ENCODE data around the gene KCNN3. TPM values are rescaled to one million over a fixed set of nuclear protein-coding genes. Genes with fewer than 3 reads are reported as not detected.

KCNN3 gene
- total and polyA plus RNA-seq, 2 donors (not counting 1 experiment from before 2014, with no cell fraction given), result 0.17 to 0.82 TPM

- Histone ChIP-seq H3K4me2 (replicated peaks; ENCODE audit: low read depth, low read length, poor library complexity, severe bottlenecking) (no peak overlapping the region), H3K9me3 (ENCODE audit: control extremely low read depth in 1 of 3, control insufficient read depth in 2 of 3, insufficient read depth in 1 of 3, low read length in 2 of 3) (no peaks in the 10 kb centered on the region), H3K4me1 (ENCODE audit: control insufficient read depth in 2 of 2, insufficient read depth in 2 of 2, low read length in 2 of 2) (no peaks in the 10 kb centered on the region), H2AFZ (ENCODE audit: insufficient read depth, low read depth, low read length, poor library complexity, severe bottlenecking) (no peak overlapping the region), H4K20me1 (ENCODE audit: control insufficient read depth, insufficient read depth, low read length, poor library complexity, severe bottlenecking) (no peaks in the 10 kb centered on the region), H3K4me3 (ENCODE audit: control extremely low read depth in 1 of 5, extremely low read depth in 1 of 5, insufficient read depth in 1 of 5, low read depth in 2 of 5, low read length in 4 of 5) (no peak overlapping the region), H3K36me3 (replicated peaks in 1 of 2; ENCODE audit: control extremely low read depth in 1 of 2, control insufficient read depth in 1 of 2, extremely low read depth in 1 of 2, insufficient read depth in 2 of 2, low read length in 1 of 2) (no peaks in the 10 kb centered on the region), H3K79me2 (ENCODE audit: control insufficient read depth, insufficient read depth, low read length) (no peaks in the 10 kb centered on the region), H3K9ac (ENCODE audit: low read length) (no peak overlapping the region), H3K27ac (ENCODE audit: low read length in 2 of 2) (no peak overlapping the region), H3K27me3 (replicated peaks in 1 of 4; ENCODE audit: control extremely low read depth in 1 of 4, control insufficient read depth in 3 of 4, insufficient read depth in 4 of 4, low read length in 3 of 4) (no peaks in the 10 kb centered on the region)
- ATAC-seq (ENCODE audit: low read depth), result no peak
- DNase-seq, result no peak
- TF ChIP-seq EZH2 (IDR thresholded peaks at IDR 0.05; ENCODE audit: borderline replicate concordance, insufficient read depth, low read depth, low read length, poor library complexity, severe bottlenecking), result no peak
- H3K4me3 Mint-ChIP-seq, result no peak overlapping the region
- POLR2A ChIA-PET, result no interaction called here
- 57% methylated on average over 7 of the region's 15 CpGs for WGBS (ENCODE audit: insufficient coverage)
- H3K4me1 Mint-ChIP-seq, result no peaks in the 10 kb centered on the region
- H3K27ac Mint-ChIP-seq, result no peak overlapping the region
- peaks cover 4% of the 10 kb centered on the region for H3K27me3 Mint-ChIP-seq
- no peaks in the 10 kb centered on the region for H3K9me3 Mint-ChIP-seq (ENCODE audit: insufficient read depth)
- intact Hi-C loops (cut with micrococcal nuclease), result no loop called here
- CTCF ChIA-PET, result interaction anchor here (1.1 to 1.2 kb wide), 2 partner anchors 11 to 124 kb away, joined by 3 to 4 read pairs; no protein-coding TSS in a partner anchor
Measured at GRCh38 chr1:154883919-154884868, 14.1 kb upstream of the KCNN3 start.

- WGBS (ENCODE audit: insufficient coverage), result 100% methylated on average over 4 of the region's 10 CpGs
- H2AFZ ChIP-seq (ENCODE audit: insufficient read depth, low read depth, low read length, poor library complexity, severe bottlenecking), result no peak overlapping the region
Measured at GRCh38 chr1:154881820-154882535, 11.9 kb upstream of the KCNN3 start.

More at GRCh38 chr1:154881820-154882535, 11.9 kb upstream of the KCNN3 start:
- Mint-ChIP-seq H3K4me1 (no peaks in the 10 kb centered on the region), H3K4me3 (no peak overlapping the region), H3K9me3 (ENCODE audit: insufficient read depth) (no peaks in the 10 kb centered on the region), H3K27me3 (no peaks in the 10 kb centered on the region), H3K27ac (no peak overlapping the region)
- Histone ChIP-seq H3K27me3 (replicated peaks in 1 of 4; ENCODE audit: control extremely low read depth in 1 of 4, control insufficient read depth in 3 of 4, insufficient read depth in 4 of 4, low read length in 3 of 4) (no peaks in the 10 kb centered on the region), H3K4me2 (replicated peaks; ENCODE audit: low read depth, low read length, poor library complexity, severe bottlenecking) (no peak overlapping the region), H3K9me3 (ENCODE audit: control extremely low read depth in 1 of 3, control insufficient read depth in 2 of 3, insufficient read depth in 1 of 3, low read length in 2 of 3) (no peaks in the 10 kb centered on the region), H3K36me3 (replicated peaks in 1 of 2; ENCODE audit: control extremely low read depth in 1 of 2, control insufficient read depth in 1 of 2, extremely low read depth in 1 of 2, insufficient read depth in 2 of 2, low read length in 1 of 2) (no peaks in the 10 kb centered on the region), H3K4me3 (ENCODE audit: control extremely low read depth in 1 of 5, extremely low read depth in 1 of 5, insufficient read depth in 1 of 5, low read depth in 2 of 5, low read length in 4 of 5) (no peak overlapping the region), H4K20me1 (ENCODE audit: control insufficient read depth, insufficient read depth, low read length, poor library complexity, severe bottlenecking) (no peaks in the 10 kb centered on the region), H3K9ac (ENCODE audit: low read length) (no peak overlapping the region), H3K27ac (ENCODE audit: low read length in 2 of 2) (no peak overlapping the region), H3K79me2 (ENCODE audit: control insufficient read depth, insufficient read depth, low read length) (no peaks in the 10 kb centered on the region), H3K4me1 (ENCODE audit: control insufficient read depth in 2 of 2, insufficient read depth in 2 of 2, low read length in 2 of 2) (peaks cover 0 to 2% of the 10 kb centered on the region in 2 donors)
- intact Hi-C loops (cut with micrococcal nuclease), result no loop called here
- CTCF ChIA-PET, result interaction anchor here (0.6 to 2.1 kb wide), 9 partner anchors 9 to 403 kb away, joined by 3 to 9 read pairs (median 4); partner anchors contain the start of gene KCNN3
- POLR2A ChIA-PET, result no interaction called here
- ATAC-seq (ENCODE audit: low read depth), result no peak
- no peak for DNase-seq
- TF ChIP-seq CTCF (IDR thresholded peaks at IDR 0.05), result no peak
- TF ChIP-seq EZH2 (IDR thresholded peaks at IDR 0.05; ENCODE audit: borderline replicate concordance, insufficient read depth, low read depth, low read length, poor library complexity, severe bottlenecking), result no peak

Measured in B cell (primary cell).